Measurements from ENCODE around the gene RABL3.
"Not testable (repeated sequence)": the region's sequence is repeated elsewhere in the genome, so short reads cannot be mapped to it uniquely, and the experiment has no call there.

RABL3 gene

GRCh38 chr3:120642368-120642948 is 99.9 kb downstream of the RABL3 start:
- DNase-seq = no peak

GRCh38 chr3:120641696-120642246 is 100.5 kb downstream of the RABL3 start:
- DNase-seq = no peak

GRCh38 chr3:120640231-120640630 is 102.1 kb downstream of the RABL3 start:
- no peak for DNase-seq

GRCh38 chr3:120638820-120639219 is 103.5 kb downstream of the RABL3 start:
- DNase-seq = not testable (repeated sequence)

GRCh38 chr3:120637851-120638559 is 104.3 kb downstream of the RABL3 start:
- no peak for DNase-seq

GRCh38 chr3:120636795-120637401 is 105.4 kb downstream of the RABL3 start:
- peak; percentile 1 for DNase-seq

Measured in NCI-H774 (cell line).